GM12878 (cell line): ENCODE measurements around the gene IQGAP2. TPM values are rescaled to one million over a fixed set of nuclear protein-coding genes. Genes with fewer than 3 reads are reported as not detected.

Source experiments
- ATAC-seq: fragments of 200-7000 bp; cut with Tn5 transposase; 3 replicates; pipeline ENCODE4 v1.9.1; 2020; ENCODE audit warnings: mild to moderate bottlenecking, moderate library complexity
- BruUV-seq: library from RNA; stranded (reverse); fragments of 400-500 nt; replicated peaks from 2 replicates; lab custom pipeline; 2021; lab: Mats Ljungman, UMichigan
- CTCF ChIA-PET: fragments of 300-600 bp; sonication (Branson Sonifier 250); formaldehyde crosslinking; extraction: SDS; loops from one replicate; lab custom pipeline; 2021; ENCODE audit warnings: inconsistent platforms; lab: Yijun Ruan, JAX
- POLR2A ChIA-PET: fragments of 350-600 bp; formaldehyde crosslinking; extraction: SDS; loops from one replicate; lab custom pipeline; 2021; ENCODE audit warnings: inconsistent platforms; lab: Charles Lee
- RAD21 ChIA-PET: fragments of 300-600 bp; sonication (Branson Sonifier 250); formaldehyde crosslinking; loops from one replicate; lab custom pipeline; 2023; ENCODE audit warnings: antibody characterized with exemption; ENCODE audit not compliant: unreplicated experiment; lab: Charles Lee
- SMC1A ChIA-PET: fragments of 300-600 bp; sonication (Branson Sonifier 250); formaldehyde crosslinking; loops from one replicate; lab custom pipeline; 2023; ENCODE audit not compliant: unreplicated experiment, uncharacterized antibody; lab: Charles Lee
- DNase-seq: peaks from one replicate; pipeline ENCODE4 v3.0.0-alpha.2; 2011; ENCODE audit warnings: low read depth, low spot score
- FAIRE-seq: peaks from 3 replicates; lab custom pipeline; 2011; peaks lifted over from hg19 to GRCh38; lab: Jason Lieb, UNC
- H2AFZ ChIP-seq: 2 replicates; pipeline ENCODE4 v1.6.0; 2011; ENCODE audit warnings: low read depth, low read length, control low read depth; ENCODE audit not compliant: control insufficient read depth
- H3K27ac ChIP-seq: 2 replicates; pipeline ENCODE4 v1.5.1; 2011; ENCODE audit warnings: control low read depth; ENCODE audit not compliant: control insufficient read depth, insufficient read depth
- H3K27me3 ChIP-seq, 2 experiments: replicated peaks in 1 of 2; 2 replicates each; pipeline versions ENCODE4 v1.6.0 to v1.6.1; 2011; ENCODE audit warnings: low read length in 1 of 2; ENCODE audit not compliant: control insufficient read depth in 2 of 2, insufficient read depth in 2 of 2
- H3K36me3 ChIP-seq, 2 experiments: 2 replicates each; pipeline ENCODE4 v1.5.1; 2011; ENCODE audit warnings: low read length in 1 of 2; ENCODE audit not compliant: control insufficient read depth in 2 of 2, insufficient read depth in 2 of 2
- H3K4me1 ChIP-seq: 2 replicates; pipeline ENCODE4 v1.6.1; 2011; ENCODE audit warnings: mild to moderate bottlenecking, low read length, moderate library complexity, mixed read lengths; ENCODE audit not compliant: control insufficient read depth, insufficient read depth
- H3K4me2 ChIP-seq: 2 replicates; pipeline ENCODE4 v1.6.0; 2011; ENCODE audit warnings: control low read depth; ENCODE audit not compliant: control insufficient read depth, insufficient read depth
- H3K4me3 ChIP-seq: fragments of 200-600 bp; sonication (generic); 2 replicates; pipeline ENCODE4 v1.5.1; 2016
- H3K79me2 ChIP-seq: 2 replicates; pipeline ENCODE4 v1.6.0; 2011; ENCODE audit warnings: low read length; ENCODE audit not compliant: control insufficient read depth, insufficient read depth
- H3K9ac ChIP-seq: 2 replicates; pipeline ENCODE4 v1.8.0; 2011; ENCODE audit warnings: low read length, control low read depth, mixed read lengths; ENCODE audit not compliant: control insufficient read depth, insufficient read depth
- H3K9me3 ChIP-seq: replicated peaks from 3 replicates; pipeline ENCODE4 v1.5.1; 2011; ENCODE audit warnings: mild to moderate bottlenecking, low read length; ENCODE audit not compliant: control insufficient read depth, insufficient read depth
- H4K20me1 ChIP-seq: 2 replicates; pipeline ENCODE4 v1.6.0; 2011; ENCODE audit not compliant: control insufficient read depth, insufficient read depth
- BCLAF1 ChIP-seq: fragments of 450-650 bp; IDR thresholded peaks from 2 replicates; pipeline ENCODE4 v1.6.1; 2017; ENCODE audit warnings: antibody characterized with exemption, mild to moderate bottlenecking, moderate library complexity
- GATAD2B ChIP-seq: fragments of 450-650 bp; conservative IDR thresholded peaks from 2 replicates; pipeline ENCODE4 v1.6.1; 2017; ENCODE audit warnings: low read depth, mild to moderate bottlenecking, moderate library complexity
- KLF5 ChIP-seq: fragments of 450-650 bp; IDR thresholded peaks from 2 replicates; pipeline ENCODE4 v1.6.1; 2014; ENCODE audit warnings: mild to moderate bottlenecking; ENCODE audit not compliant: partially characterized antibody
- NFIC ChIP-seq: IDR thresholded peaks from 2 replicates; pipeline ENCODE4 v1.6.1; 2012; ENCODE audit warnings: low read depth, mild to moderate bottlenecking, inconsistent platforms, low read length, moderate library complexity
- SMAD5 ChIP-seq: IDR thresholded peaks from 2 replicates; pipeline ENCODE4 v1.6.1; 2016; ENCODE audit warnings: antibody characterized with exemption, low read depth
- SMC3 ChIP-seq: IDR thresholded peaks from 2 replicates; pipeline ENCODE4 v1.6.1; 2011; ENCODE audit warnings: low read length, improper control_type of control experiment, borderline replicate concordance
- SUPT20H ChIP-seq: IDR thresholded peaks from 2 replicates; pipeline ENCODE4 v1.6.1; 2011; ENCODE audit warnings: low read depth, mild to moderate bottlenecking, low read length, moderate library complexity, borderline replicate concordance; ENCODE audit not compliant: control insufficient read depth
- YY1 ChIP-seq: IDR thresholded peaks from 2 replicates; pipeline ENCODE4 v1.6.1; 2011; ENCODE audit warnings: low read depth, mild to moderate bottlenecking, low read length
- ZBTB40 ChIP-seq: fragments of 450-650 bp; IDR thresholded peaks from 2 replicates; pipeline ENCODE4 v1.6.1; 2016; ENCODE audit warnings: mild to moderate bottlenecking, moderate library complexity, borderline replicate concordance
- WGBS: methylation state at CpG from one replicate; pipeline ENCODE4 v1.1.6; 2016; ENCODE audit warnings: low lambda C conversion rate; ENCODE audit not compliant: insufficient replicate concordance, insufficient coverage; ENCODE audit errors: missing lambda C conversion rate; 5-methylcytosine and 5-hydroxymethylcytosine counted together
- in situ Hi-C: fragments of 300-500 bp; cut with MboI; formaldehyde crosslinking; loops from 9 replicates; pipeline ENCODE4 v1.14.3; 2018; ENCODE audit warnings: mixed read lengths
- intact Hi-C: fragments of 100-400 bp; cut with micrococcal nuclease; formaldehyde crosslinking; loops from one replicate; pipeline ENCODE4 v1.14.2; 2022; ENCODE audit not compliant: unreplicated experiment
- polyA plus RNA-seq, 11 experiments: library from polyadenylated mRNA; depleted of rRNA in 4 of 11; unstranded in 6 of 11; stranded (reverse) in 5 of 11; fragments of >200 nt; fragmentation: Nextera tagmentation in 4 of 11; fragmentation: Illumina TruSeq in 1 of 11; extraction: Ambion mirVana in 4 of 11; extraction: Trizol in 1 of 11; gene quantifications; 1 replicate in 1 of 11; 2 replicates in 10 of 11; pipeline versions ENCODE4 v1.2.1 to v1.2.3, GENCODE V29; 2011 to 2016; ENCODE audit warnings: inconsistent platforms in 2 of 11, missing spikeins in 2 of 11, low read depth in 1 of 11
- total RNA-seq, 4 experiments: library from RNA; depleted of rRNA in 3 of 4; stranded (reverse); fragments of >200 nt in 3 of 4; fragmentation: Illumina TruSeq in 1 of 4; extraction: Trizol in 1 of 4; gene quantifications; 2 replicates each; pipeline versions ENCODE4 v1.2.1 to v1.2.3, GENCODE V29; 2013 to 2021

Gene IQGAP2
- total and polyA plus RNA-seq, 10 of the 15 experiments (the other 5 are each of a cell fraction or from before 2014, with no cell fraction given): 14.5 to 41.4 (median 21.8) TPM

- no peak for TF ChIP-seq BCLAF1
- TF ChIP-seq SMAD5: no peak
- TF ChIP-seq NFIC: no peak
- no peak for TF ChIP-seq SMC3
These were observed 121.2 kb downstream of the IQGAP2 start (continued) for GRCh38 chr5:76524101-76524835.

- ATAC-seq: no peak
- FAIRE-seq: no peak
- peaks cover 3% of the 10 kb centered on the region for H3K79me2 ChIP-seq
- TF ChIP-seq ZBTB40 (no peak), KLF5 (no peak), YY1 (no peak), SUPT20H (no peak), GATAD2B (no peak)
- TF ChIP-seq, all 136 proteins: peak for 0
- H3K27me3 ChIP-seq: no peaks in the 10 kb centered on the region
- ChIA-PET CTCF (interaction anchor here (0.9 to 1.5 kb wide), 3 partner anchors 18 to 59 kb away, joined by 3 to 6 read pairs (median 5); no protein-coding TSS in a partner anchor), SMC1A (interaction anchor here (1.0 to 1.6 kb wide), 6 partner anchors 19 to 58 kb away, joined by 3 to 6 read pairs (median 4); no protein-coding TSS in a partner anchor), RAD21 (no interaction called here), POLR2A (interaction anchor here (0.9 kb wide), 1 partner anchor 18 kb away, joined by 3 read pairs; no protein-coding TSS in a partner anchor)
- H3K9me3 ChIP-seq: no peaks in the 10 kb centered on the region
- BruUV-seq: no TSS peak
- H3K27ac ChIP-seq: no peak overlapping the region
- intact Hi-C loops: no loop called here
- H2AFZ ChIP-seq: no peak overlapping the region
- in situ Hi-C loops: no loop called here
- no peak overlapping the region for H3K9ac ChIP-seq
- H3K4me1 ChIP-seq: peaks cover 8% of the 10 kb centered on the region; the same call in 1 of the 2 replicates
- WGBS: 48% methylated on average over 2 of the region's 2 CpGs
- H4K20me1 ChIP-seq: no peaks in the 10 kb centered on the region
- H3K36me3 ChIP-seq: no peaks in the 10 kb centered on the region
- H3K4me3 ChIP-seq: no peak overlapping the region
- no peak for DNase-seq
- no peak overlapping the region for H3K4me2 ChIP-seq
These were observed 121.8 kb downstream of the IQGAP2 start for GRCh38 chr5:76524868-76525267.
